ENCODE results near the gene CTU2. TPM values are rescaled to one million over a fixed set of nuclear protein-coding genes. Genes with fewer than 3 reads are reported as not detected.

Gene CTU2
- polyA plus RNA-seq, 1 donor, result 13.3 TPM

- DNase-seq, result no peak
These were observed 8.3 kb upstream of the CTU2 start for GRCh38 chr16:88697831-88698615.

- no peak for DNase-seq
These were observed 7.7 kb upstream of the CTU2 start for GRCh38 chr16:88698646-88699045.

- no peak for DNase-seq
These were observed 7.1 kb upstream of the CTU2 start for GRCh38 chr16:88699180-88699579.

- no peak for DNase-seq
These were observed 6.0 kb upstream of the CTU2 start for GRCh38 chr16:88700322-88700635.

- DNase-seq, result peak; percentile 64
These were observed 5.4 kb upstream of the CTU2 start for GRCh38 chr16:88700636-88701482.

GRCh38 chr16:88701581-88702370 lies 4.5 kb upstream of the CTU2 start:
- DNase-seq, result no peak

- DNase-seq, result no peak
These were observed 3.7 kb upstream of the CTU2 start for GRCh38 chr16:88702371-88703210.

- DNase-seq, result no peak
These were observed 2.6 kb upstream of the CTU2 start for GRCh38 chr16:88703486-88704309.

GRCh38 chr16:88705076-88705684 lies 1.1 kb upstream of the CTU2 start:
- no peak for DNase-seq

GRCh38 chr16:88705801-88706228 lies 488 bp upstream of the CTU2 start:
- DNase-seq, result no peak

GRCh38 chr16:88706965-88707826 lies 893 bp downstream of the CTU2 start:
- DNase-seq, result no peak

GRCh38 chr16:88710556-88710955 lies 4.3 kb downstream of the CTU2 start:
- DNase-seq, result no peak

GRCh38 chr16:88711750-88712340 lies 5.5 kb downstream of the CTU2 start:
- no peak for DNase-seq

- no peak for DNase-seq
These were observed 6.2 kb downstream of the CTU2 start for GRCh38 chr16:88712362-88712979.

- DNase-seq, result no peak
These were observed 6.8 kb downstream of the CTU2 start for GRCh38 chr16:88713054-88713453.

GRCh38 chr16:88713568-88714419 lies 7.5 kb downstream of the CTU2 start:
- DNase-seq, result no peak

GRCh38 chr16:88714420-88715302 lies 8.4 kb downstream of the CTU2 start:
- DNase-seq, result no peak

Data from hindlimb muscle (tissue), 1 donor.